Sciatic nerve (tissue), 2 donors: ENCODE results near the gene DAZAP1. TPM values are rescaled to one million over a fixed set of nuclear protein-coding genes. Genes with fewer than 3 reads are reported as not detected.
"Not testable (repeated sequence)": the region's sequence is repeated elsewhere in the genome, so short reads cannot be mapped to it uniquely, and the experiment has no call there.

Experiments used
- ATAC-seq: fragments of 200-7000 bp; cut with Tn5 transposase; one replicate; pipeline ENCODE4 v1.9.1; 2020; ENCODE audit warnings: mild to moderate bottlenecking, moderate library complexity
- DNase-seq: peaks from one replicate; pipeline ENCODE4 v3.0.0-alpha.2; 2020; ENCODE audit warnings: low spot score
- intact Hi-C: fragments of 100-400 bp; cut with DNase I; formaldehyde crosslinking; loops from one replicate; pipeline ENCODE4 v1.14.2; 2022
- total RNA-seq: library from RNA; stranded (reverse); fragmentation: NEBNext Ultra II Directional; extraction: Animal tissue kit (Norgen Biotek cat#: 25700); gene quantifications from one replicate; pipeline ENCODE4 v1.2.1, GENCODE V29; 2021
- donor health status: DM: no; HTN: no; CAD: no.
- donor health status: DM: no; HTN: no; CAD: no.

Gene DAZAP1
- total RNA-seq, 1 donor from 2014 or later: 75.7 TPM

DNA sequence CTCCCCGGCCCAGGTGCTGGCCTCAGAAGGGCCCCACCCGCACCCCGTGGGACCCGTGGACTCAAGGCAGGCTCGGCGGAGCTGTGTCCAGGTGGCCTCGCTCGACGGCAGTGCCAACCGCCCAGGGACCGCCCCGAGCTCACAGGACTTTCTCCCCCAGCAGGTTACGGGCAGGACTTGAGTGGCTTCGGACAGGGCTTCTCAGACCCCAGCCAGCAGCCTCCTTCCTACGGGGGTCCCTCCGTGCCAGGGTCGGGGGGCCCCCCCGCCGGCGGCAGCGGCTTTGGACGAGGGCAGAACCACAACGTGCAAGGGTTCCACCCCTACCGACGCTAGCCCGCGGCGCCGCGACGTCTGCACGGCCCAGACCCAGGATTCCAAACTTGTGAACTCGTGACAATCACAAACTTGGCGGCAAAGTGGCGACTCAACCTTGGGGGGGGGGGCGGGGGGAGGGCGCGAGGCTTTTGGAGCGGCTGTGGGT is 27.2 kb downstream of the DAZAP1 start:
- DNase-seq: no peak
- intact Hi-C loops: no loop called here
- no peak for ATAC-seq

DNA sequence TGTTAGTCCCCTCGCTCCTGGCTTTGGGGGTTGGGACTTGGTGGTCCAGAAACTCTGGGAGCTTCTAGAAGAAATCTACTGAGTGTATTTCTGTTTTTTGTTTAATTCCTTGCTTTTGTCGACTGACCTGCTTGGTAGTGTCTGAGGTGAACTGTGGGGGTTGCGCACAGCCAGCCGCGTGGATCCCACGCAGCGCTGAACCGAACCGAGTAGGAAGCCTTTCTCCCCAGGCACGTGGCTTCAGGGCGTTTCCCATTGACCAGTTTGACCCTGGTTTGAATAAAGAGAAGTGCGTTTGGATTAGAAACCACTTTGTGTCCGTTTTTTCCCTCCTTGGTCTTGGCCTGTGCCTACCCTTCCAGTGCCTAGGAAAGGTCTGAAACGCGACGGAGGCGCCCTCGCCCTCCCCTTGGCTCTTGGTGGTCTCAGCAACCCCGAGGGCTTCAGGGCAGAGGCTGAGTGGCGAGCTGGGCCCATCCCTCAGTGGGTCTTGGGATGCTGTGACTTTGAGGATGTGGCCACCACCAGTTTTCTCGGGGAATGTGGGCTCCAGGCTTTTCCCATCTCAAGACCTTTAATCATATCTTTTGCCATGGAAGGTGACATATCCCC is 28.1 kb downstream of the DAZAP1 start:
- DNase-seq (no peak), ATAC-seq (no peak)
- intact Hi-C loops: no loop called here

DNA sequence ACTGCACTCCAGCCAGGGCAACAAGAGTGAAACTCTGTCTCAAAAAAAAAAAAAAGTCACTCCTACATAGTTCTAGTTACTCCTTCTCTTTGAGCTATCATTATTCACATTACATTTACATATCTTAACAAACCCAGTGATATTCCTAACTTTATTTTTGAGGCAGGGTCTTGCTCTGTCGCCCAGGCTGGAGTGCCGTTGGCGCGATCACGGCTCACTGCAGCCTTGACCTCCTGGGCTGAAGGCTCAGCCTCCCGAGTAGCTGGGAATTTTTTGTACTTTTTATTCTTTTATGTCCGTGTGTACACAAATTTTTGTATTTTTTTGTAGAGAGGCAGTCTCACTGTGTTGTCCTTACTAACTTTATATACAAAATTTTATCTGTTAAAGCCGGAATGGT is 30.2 kb downstream of the DAZAP1 start:
- ATAC-seq (no peak), DNase-seq (no peak)
- intact Hi-C loops: no loop called here

DNA sequence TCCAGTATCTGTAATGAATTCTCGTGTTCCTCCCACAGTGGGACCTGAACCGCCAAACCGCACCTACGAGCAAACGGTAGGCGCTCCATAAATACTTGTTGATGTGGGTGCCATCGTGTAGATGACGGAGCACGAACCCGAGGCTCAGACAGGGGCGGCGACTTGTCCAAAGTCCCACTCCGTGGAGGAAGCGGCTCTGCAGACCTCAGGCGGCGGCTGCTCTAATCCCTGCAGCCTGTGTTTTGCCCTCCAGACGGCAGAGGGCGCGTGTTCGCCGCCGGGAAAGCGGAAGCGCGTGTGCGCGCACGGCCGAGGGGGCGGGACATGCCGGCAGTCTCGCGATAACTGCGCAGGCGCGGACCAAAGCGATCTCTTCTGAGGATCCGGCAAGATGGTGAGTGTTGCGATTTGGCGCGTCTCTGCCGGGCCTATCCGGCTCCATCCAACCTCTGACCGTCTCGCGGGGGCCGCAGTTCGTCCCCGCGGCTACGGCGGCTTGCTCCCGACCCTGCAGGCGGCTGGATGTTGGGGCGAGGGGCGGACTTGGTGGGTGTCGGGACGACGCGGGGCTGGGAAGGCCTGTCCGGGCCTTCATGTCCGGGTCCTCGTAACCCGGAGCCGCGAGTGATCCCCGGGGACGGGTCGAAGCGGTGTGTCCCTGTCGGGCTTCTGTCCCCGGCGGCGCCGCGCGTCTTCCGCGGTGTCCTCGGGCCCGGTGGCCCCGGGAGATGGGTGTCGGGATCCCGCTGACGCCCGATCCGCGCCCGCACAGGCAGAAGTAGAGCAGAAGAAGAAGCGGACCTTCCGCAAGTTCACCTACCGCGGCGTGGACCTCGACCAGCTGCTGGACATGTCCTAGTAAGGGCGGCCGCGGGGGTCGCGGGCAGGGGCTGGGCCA is 30.9 kb downstream of the DAZAP1 start, which contains the start of gene RPS15:
Gene RPS15, plus strand, starts transcription at position 362 of the 898 bp plus-strand sequence. Its CDS starts 30 bp downstream, at position 392.
- DNase-seq: peak; percentile 98
- ATAC-seq: peak; percentile 95
- intact Hi-C loops: no loop called here

DNA sequence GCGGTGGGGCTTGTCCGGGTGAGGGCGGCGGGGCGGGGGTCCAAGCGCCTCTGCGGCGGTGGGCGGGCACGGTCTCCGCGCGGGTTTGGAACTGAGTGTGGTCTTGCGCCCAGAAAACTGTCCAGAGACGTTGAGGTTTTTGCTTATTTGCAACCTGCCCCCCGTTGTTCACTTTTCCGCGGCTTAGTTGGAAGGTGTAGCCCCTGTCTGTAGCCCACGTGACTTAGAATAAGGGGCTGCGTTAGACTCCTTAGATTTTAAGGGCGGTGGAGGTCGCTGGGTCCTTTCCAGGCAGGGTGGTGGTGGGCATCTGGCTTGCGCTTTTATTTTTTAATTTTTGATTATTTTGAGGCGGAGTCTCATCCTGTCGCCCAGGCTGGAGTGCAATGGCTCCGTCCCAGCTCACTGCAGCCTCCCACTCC is 31.6 kb downstream of the DAZAP1 start:
- intact Hi-C loops: no loop called here
- ATAC-seq (no peak), DNase-seq (no peak)

DNA sequence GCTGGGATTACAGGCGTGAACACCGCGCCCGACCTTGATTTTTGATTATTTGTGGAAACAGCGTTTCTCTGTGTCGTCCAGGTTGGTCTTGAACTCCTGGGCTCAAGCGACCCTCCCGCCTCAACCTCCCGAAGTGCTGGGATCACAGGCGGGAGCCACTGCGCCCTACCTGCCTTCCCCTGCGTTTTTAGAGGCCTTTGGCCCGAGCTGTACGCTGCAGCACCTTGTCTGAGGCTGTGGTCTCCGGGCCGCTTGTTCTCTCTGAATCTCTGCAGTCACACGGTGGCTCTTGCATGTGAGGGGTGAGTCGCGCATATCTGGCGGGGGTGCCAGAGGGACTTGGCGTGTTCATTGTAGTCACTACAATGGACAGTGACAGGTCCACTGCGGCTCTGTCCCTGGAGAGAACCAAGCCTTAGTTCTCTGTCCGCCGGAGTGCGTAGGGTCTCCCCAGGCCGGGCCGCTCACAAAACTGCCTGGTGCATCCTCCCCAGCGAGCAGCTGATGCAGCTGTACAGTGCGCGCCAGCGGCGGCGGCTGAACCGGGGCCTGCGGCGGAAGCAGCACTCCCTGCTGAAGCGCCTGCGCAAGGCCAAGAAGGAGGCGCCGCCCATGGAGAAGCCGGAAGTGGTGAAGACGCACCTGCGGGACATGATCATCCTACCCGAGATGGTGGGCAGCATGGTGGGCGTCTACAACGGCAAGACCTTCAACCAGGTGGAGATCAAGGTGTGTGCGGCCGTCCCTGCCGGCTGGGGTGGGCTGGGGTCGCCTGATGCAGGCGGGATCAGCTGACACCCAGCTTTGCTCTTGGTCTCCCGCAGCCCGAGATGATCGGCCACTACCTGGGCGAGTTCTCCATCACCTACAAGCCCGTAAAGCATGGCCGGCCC is 32.4 kb downstream of the DAZAP1 start:
- ATAC-seq, DNase-seq, intact Hi-C loops: not testable (repeated sequence)

DNA sequence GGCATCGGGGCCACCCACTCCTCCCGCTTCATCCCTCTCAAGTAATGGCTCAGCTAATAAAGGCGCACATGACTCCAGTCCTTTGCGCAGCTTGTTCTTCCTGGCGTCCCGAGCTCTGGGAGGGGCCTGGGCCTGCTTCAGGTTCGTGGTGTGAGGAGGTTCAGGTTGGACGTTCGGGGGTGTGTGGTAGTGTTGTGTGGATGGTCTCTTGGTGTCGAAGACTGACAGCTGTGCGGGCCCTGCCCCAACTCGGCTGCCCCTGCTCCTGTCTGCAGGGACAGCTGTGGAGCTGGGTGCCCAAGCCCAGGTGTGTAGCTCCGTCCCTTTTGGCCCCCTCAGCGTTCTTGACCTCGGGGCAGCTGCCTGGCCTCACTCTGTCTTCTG is 33.0 kb downstream of the DAZAP1 start:
- ATAC-seq (no peak), DNase-seq (no peak)
- intact Hi-C loops: no loop called here

DNA sequence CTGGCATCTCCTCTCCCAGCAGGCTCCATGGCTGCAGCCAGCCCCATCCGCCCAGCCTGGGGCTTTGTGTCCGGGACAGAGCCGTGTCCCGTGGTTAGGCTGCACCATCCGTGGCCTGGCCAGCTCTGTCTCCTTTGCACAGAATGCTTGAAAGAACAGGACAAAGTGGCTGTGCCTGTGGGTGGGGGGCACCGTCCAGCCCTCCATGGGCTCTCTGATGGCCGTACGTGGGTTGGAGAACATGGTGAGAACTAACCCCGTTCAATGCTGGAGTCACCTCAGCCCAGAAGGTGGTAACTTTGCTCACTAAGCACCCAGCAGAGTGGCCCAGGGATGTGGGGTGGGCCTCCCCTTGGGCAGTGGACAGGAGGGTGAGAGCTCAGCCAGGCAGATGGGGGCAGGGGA is 33.6 kb downstream of the DAZAP1 start:
- no peak for ATAC-seq
- DNase-seq: no peak
- intact Hi-C loops: no loop called here

DNA sequence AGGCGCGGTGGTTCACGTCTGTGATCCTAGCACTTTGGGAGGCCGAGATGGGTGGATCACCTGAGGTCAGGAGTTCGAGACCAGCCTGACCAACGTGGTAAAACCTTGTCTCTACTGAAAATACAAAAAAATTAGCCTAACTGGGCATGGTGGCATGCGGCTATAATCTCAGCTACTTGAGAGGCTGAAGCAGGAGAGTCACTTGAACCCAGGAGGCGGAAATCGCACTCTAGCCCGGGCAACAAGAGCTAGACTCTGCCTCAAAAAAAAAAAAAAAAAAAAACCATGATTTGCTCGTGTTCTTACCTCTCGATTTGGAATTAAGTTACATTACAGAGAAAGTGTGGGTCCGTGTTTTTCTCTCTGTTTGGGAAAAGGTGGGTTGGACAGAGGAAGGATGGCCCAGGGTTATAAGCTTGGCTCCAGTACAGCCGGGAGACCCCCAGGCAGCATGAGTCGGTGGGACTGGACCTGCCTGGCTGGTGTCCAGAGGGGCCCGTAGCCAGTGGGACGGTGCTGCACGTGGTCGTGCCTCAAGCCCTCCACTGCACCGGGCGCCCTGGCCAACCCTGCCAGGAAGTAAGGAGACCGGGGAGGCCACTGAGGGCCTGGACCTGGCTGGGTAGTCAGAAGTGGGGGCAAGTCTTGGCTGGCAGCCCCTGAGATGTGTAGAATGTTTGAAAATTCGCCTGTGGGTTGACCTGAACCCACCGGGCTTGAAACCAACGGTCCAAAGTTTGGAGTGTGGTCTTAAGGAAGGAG is 34.5 kb downstream of the DAZAP1 start:
- DNase-seq: no peak
- ATAC-seq: no peak
- intact Hi-C loops: no loop called here

DNA sequence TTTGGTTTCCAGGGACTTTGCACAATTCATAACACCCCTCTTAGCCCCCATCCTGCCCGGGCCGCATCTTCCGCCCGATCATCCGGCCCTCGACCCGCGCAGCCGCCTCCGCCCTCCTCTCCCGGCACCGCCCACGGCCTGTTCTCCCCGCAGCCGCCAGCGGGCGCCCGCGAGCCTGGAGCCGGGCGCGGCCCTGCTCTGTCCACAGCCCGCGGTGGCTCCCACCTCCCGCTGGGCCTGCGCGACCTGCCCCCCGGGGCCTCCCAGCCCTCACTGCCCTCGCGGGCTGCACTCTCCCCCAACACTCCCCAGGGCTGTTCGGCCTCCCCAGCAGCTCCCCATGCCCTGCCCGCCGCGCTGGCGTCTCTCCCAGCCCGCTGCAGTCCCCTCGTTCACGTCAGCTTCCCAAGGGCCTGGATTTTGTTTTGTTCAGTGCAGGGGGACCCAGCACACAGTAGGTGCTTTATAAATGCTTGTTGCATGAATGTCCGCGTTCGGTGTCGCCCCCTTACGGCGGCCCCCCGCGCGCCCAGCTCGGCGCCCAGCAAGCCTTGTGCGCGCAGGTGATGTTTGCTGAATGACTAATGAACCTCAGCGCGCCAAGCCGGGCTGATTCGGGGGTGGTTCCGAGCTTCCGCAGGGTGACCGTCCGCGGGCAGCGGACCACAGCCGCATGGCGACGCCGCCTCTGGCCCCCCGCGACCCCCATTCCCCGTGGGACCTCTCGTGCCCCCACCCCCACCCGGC is 38.0 kb downstream of the DAZAP1 start:
- DNase-seq: peak; percentile 82
- peak; percentile 79 for ATAC-seq
- intact Hi-C loops: no loop called here

DNA sequence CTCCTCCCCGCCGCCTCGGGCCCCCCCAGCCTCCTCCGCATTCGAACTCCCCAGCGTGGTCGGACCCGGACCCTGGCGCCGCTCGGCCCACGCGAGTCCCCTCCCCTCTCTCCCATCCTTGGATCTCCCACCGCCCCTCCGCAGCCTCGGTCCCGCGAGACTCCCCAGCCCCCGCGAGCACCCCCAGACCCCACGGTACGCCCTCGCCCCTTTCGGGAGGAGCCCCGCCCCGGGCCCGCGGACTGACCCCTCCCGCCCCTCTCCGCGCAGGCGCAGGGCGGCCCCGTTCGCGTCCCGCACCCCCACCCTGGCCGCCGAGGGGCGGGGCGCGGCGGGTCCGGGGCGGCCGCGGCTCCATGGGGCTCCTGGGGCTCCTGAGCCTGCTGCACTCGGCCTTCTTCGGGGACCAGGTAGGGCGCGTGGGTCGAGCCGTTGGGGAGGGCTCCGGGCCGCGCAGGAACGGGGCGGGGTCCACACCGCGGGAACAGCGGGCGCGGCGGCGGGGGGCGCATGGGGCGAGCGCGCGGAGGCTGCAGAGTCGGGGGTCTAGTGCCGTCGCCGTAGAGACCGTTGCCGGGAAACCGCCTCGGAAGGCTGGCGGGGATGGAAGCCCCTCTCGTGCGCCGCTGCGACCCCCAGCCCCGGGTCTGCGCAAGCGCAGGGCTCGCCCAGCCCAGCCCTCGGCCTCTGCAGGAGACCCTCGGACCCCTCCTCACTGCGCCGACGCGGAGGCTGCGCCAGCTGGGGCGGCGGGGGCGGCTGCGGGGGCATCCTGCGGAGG is 38.7 kb downstream of the DAZAP1 start:
- ATAC-seq (no peak), DNase-seq (no peak)
- intact Hi-C loops: no loop called here

DNA sequence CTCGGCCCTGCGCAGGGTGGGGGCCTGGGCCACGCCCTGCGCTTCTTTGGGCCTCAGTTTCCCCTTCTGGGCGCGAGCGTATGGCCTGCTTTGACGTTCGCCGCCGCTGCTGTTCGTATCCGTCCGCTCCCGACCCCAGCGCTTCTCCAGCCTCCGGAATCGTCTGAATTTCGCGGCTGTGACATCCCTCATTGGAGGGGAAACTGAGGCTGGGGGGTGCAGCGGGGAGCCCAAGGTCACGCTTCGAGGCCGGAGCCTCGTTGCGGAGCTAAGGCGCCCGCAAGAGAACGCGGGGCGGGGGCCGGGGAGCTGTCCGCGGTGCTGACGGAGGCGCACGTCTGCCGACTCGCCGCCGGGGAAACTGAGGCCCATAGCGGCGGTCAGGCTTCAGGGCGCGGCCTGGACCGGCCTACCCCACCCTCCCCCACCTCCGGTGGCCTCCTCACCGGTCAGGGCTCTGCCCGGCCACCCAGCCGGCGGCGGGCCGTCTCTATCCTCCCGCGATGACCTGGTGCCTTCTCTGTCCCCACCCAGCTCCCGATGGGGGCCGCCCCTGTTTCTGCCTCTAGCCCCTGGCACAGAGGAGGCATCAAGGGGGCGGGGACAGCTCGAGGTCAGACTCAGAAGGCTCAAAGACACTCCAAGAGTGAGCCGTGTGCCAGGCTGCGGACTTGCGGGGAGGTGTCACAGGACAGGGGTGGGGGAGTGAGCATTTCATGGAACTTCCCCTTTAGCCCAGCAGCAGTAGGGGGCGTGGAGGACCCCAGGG is 39.5 kb downstream of the DAZAP1 start:
- DNase-seq: no peak
- intact Hi-C loops: no loop called here

DNA sequence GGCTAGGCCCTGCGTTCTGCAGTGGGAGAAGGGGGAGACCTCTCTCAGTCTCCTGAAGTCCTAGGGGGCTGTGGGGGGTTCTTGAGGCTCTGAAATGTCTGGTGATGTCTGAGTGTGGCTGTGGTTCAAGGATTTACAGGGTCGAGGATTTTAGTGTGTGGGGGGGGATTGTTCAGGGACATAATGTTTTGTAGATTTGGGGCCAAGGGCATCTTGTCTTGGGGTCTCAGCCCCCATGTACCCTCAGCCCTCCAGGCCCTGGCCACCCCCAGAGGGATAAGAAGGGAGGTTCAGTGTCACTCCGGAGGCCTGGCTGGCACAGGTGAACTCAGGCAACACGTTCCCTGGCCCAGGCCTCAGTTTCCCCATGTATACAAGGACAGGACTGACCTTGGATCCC is 40.1 kb downstream of the DAZAP1 start:
- DNase-seq (no peak), ATAC-seq (no peak)
- intact Hi-C loops: no loop called here

More for the DNA sequence above, 39.5 kb downstream of the DAZAP1 start:
- no peak for ATAC-seq

DNA sequence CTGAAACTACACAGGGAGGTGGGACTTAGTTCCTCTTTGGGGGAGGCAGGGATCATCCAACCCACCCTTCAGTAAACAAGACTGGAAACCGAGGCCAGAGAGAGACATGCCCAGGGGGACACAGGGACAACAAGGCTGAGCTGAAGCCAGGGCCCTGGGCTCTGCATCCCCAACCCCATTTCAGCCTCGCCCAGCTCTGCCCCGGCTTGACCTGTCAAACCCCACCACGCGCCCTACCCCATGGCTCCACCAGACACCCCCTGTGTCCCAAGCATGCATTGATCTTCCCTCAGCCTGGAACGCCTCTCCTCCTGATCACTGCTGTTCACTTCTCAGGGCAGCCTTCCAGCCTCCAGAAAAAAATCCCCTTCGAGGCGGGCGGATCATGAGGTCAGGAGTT is 40.6 kb downstream of the DAZAP1 start:
- DNase-seq (no peak), ATAC-seq (no peak)
- intact Hi-C loops: no loop called here

DNA sequence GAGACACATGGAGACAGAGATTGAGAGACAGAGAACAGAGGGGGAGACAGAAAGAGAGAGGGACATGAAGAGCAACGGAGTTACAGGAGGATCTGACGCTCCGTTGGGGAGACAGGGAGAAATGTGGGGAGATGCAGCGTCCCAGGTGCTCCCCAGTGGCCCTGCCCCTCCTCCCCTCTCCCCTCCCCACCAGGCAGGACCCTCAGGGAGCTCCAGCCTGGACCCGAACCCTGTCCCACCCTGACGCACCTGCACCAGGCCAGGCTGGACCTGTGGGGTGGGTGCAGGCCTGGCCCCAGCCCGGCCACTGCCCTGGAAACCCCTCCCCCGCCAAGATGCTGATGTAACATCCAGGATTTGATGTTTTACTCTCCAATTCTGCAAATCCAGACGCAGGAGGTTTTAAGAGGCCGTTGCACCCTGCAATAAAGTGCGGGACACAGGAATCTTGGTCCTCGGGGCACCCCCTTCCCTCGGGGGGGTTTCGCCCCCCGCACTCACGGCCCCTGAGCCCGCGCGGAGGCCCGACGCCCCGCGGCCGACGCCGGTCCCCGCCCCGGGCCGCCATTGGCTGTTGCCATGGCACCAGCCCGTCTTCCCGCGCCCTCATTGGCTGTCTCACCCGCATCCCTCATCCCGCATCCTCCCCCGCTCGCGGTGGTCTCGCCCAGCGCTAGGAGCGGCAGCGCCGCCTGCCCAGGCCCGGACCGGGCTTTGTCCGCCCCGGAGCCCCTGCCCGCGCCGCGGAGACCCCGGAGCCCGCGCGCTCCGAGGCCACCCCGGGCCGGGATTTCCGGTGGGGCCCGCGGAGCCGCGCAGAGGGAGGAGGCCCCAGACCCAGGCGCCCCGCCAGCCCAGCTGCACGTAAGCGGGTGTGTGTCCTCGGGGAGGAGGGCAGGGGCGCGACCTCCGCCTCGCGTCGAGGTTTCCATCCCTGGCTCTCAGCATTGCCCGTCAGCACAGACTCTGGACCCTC is 42.4 kb downstream of the DAZAP1 start, which contains the start of gene APC2:
Gene APC2, plus strand, starts transcription at position 655 of the 976 bp plus-strand sequence. CDS start 2,881 bp downstream, outside the sequence.
- no peak for DNase-seq

More for the DNA sequence above, 42.4 kb downstream of the DAZAP1 start, which contains the start of gene APC2:
- ATAC-seq: no peak
- intact Hi-C loops: no loop called here
